ENCODE measurements around the gene IFNG. TPM values are rescaled to one million over a fixed set of nuclear protein-coding genes. Genes with fewer than 3 reads are reported as not detected.

The IFNG gene
- total RNA-seq, 1 donor = not detected

- H3K27ac ChIP-seq (ENCODE audit: low read depth, low read length) = no peak overlapping the region
- no peak for DNase-seq (ENCODE audit: insufficient read length, low spot score, missing footprints)
Measured at GRCh38 chr12:68178774-68179439, 19.4 kb upstream of the IFNG start.

GRCh38 chr12:68178184-68178583, 18.6 kb upstream of the IFNG start:
- no peaks in the 10 kb centered on the region for H3K4me1 ChIP-seq (ENCODE audit: insufficient read depth, low read length)
- TF ChIP-seq CTCF (IDR thresholded peaks at IDR 0.05; ENCODE audit: extremely low read depth, low read depth, low read length) = no peak
- H3K4me3 ChIP-seq (ENCODE audit: insufficient read depth, low read length) = no peak overlapping the region
- H3K27me3 ChIP-seq (ENCODE audit: insufficient read depth, low read length) = no peaks in the 10 kb centered on the region
- H3K4me2 ChIP-seq (ENCODE audit: insufficient read depth, low read length) = no peak overlapping the region
- no peaks in the 10 kb centered on the region for H3K9me3 ChIP-seq (ENCODE audit: low read depth, low read length)
- DNase-seq (ENCODE audit: insufficient read length, low spot score, missing footprints) = no peak
- H4K20me1 ChIP-seq (ENCODE audit: insufficient read depth, low read length) = no peaks in the 10 kb centered on the region
- H3K79me2 ChIP-seq (ENCODE audit: insufficient read depth, low read length) = no peaks in the 10 kb centered on the region
- H2AFZ ChIP-seq (ENCODE audit: low read length) = no peak overlapping the region
- no peak overlapping the region for H3K27ac ChIP-seq (ENCODE audit: low read depth, low read length)
- no peaks in the 10 kb centered on the region for H3K36me3 ChIP-seq (ENCODE audit: insufficient read depth, low read length)

More at GRCh38 chr12:68178774-68179439, 19.4 kb upstream of the IFNG start:
- no peaks in the 10 kb centered on the region for H3K4me1 ChIP-seq (ENCODE audit: insufficient read depth, low read length)
- H3K9me3 ChIP-seq (ENCODE audit: low read depth, low read length) = no peaks in the 10 kb centered on the region
- peaks cover 1% of the 10 kb centered on the region for H3K27me3 ChIP-seq (ENCODE audit: insufficient read depth, low read length)
- no peaks in the 10 kb centered on the region for H4K20me1 ChIP-seq (ENCODE audit: insufficient read depth, low read length)
- H3K79me2 ChIP-seq (ENCODE audit: insufficient read depth, low read length) = no peaks in the 10 kb centered on the region
- no peak overlapping the region for H3K4me2 ChIP-seq (ENCODE audit: insufficient read depth, low read length)
- H3K4me3 ChIP-seq (ENCODE audit: insufficient read depth, low read length) = no peak overlapping the region
- no peaks in the 10 kb centered on the region for H3K36me3 ChIP-seq (ENCODE audit: insufficient read depth, low read length)
- no peak overlapping the region for H2AFZ ChIP-seq (ENCODE audit: low read length)
- no peak for TF ChIP-seq CTCF (IDR thresholded peaks at IDR 0.05; ENCODE audit: extremely low read depth, low read depth, low read length)

- Histone ChIP-seq H3K9me3 (ENCODE audit: low read depth, low read length) (no peaks in the 10 kb centered on the region), H3K4me2 (ENCODE audit: insufficient read depth, low read length) (no peak overlapping the region), H3K79me2 (ENCODE audit: insufficient read depth, low read length) (no peaks in the 10 kb centered on the region), H2AFZ (ENCODE audit: low read length) (no peak overlapping the region), H3K4me3 (ENCODE audit: insufficient read depth, low read length) (no peak overlapping the region), H4K20me1 (ENCODE audit: insufficient read depth, low read length) (no peaks in the 10 kb centered on the region), H3K27ac (ENCODE audit: low read depth, low read length) (no peak overlapping the region), H3K27me3 (ENCODE audit: insufficient read depth, low read length) (no peaks in the 10 kb centered on the region), H3K36me3 (ENCODE audit: insufficient read depth, low read length) (no peaks in the 10 kb centered on the region), H3K4me1 (ENCODE audit: insufficient read depth, low read length) (no peaks in the 10 kb centered on the region)
- no peak for DNase-seq (ENCODE audit: insufficient read length, low spot score, missing footprints)
- TF ChIP-seq CTCF (IDR thresholded peaks at IDR 0.05; ENCODE audit: extremely low read depth, low read depth, low read length) = no peak
Measured at GRCh38 chr12:68177562-68177961, 18.0 kb upstream of the IFNG start.

GRCh38 chr12:68176257-68176656, 16.7 kb upstream of the IFNG start:
- TF ChIP-seq CTCF (IDR thresholded peaks at IDR 0.05; ENCODE audit: extremely low read depth, low read depth, low read length) = no peak
- Histone ChIP-seq H4K20me1 (ENCODE audit: insufficient read depth, low read length) (no peaks in the 10 kb centered on the region), H3K4me2 (ENCODE audit: insufficient read depth, low read length) (no peak overlapping the region), H3K9me3 (ENCODE audit: low read depth, low read length) (no peaks in the 10 kb centered on the region), H3K4me3 (ENCODE audit: insufficient read depth, low read length) (no peak overlapping the region), H2AFZ (ENCODE audit: low read length) (no peak overlapping the region), H3K27ac (ENCODE audit: low read depth, low read length) (no peak overlapping the region), H3K4me1 (ENCODE audit: insufficient read depth, low read length) (no peaks in the 10 kb centered on the region), H3K36me3 (ENCODE audit: insufficient read depth, low read length) (no peaks in the 10 kb centered on the region), H3K79me2 (ENCODE audit: insufficient read depth, low read length) (no peaks in the 10 kb centered on the region), H3K27me3 (ENCODE audit: insufficient read depth, low read length) (no peaks in the 10 kb centered on the region)
- DNase-seq (ENCODE audit: insufficient read length, low spot score, missing footprints) = no peak
